Mesendoderm (in vitro differentiated cells): Measurements from ENCODE around the gene USH1G.

Experiments
- DNase-seq: peaks from one replicate; pipeline ENCODE4 v3.0.0; 2013
- H2AK5ac ChIP-seq: 2 replicates; pipeline ENCODE4 v1.6.1; 2013; ENCODE audit warnings: low read length, inconsistent platforms
- H2BK120ac ChIP-seq: 2 replicates; pipeline ENCODE4 v1.6.1; 2013; ENCODE audit warnings: low read depth, mild to moderate bottlenecking, low read length, moderate library complexity, mixed read lengths
- H2BK15ac ChIP-seq: replicated peaks from 2 replicates; pipeline ENCODE4 v1.6.1; 2013; ENCODE audit warnings: low read depth, mild to moderate bottlenecking, moderate library complexity
- H2BK5ac ChIP-seq: 2 replicates; pipeline ENCODE4 v1.6.1; 2013; ENCODE audit warnings: low read length, inconsistent platforms
- H3K18ac ChIP-seq: 2 replicates; pipeline ENCODE4 v1.6.1; 2013; ENCODE audit warnings: mild to moderate bottlenecking, low read length, mixed read lengths
- H3K23ac ChIP-seq: one replicate; pipeline ENCODE4 v1.6.1; 2013; ENCODE audit warnings: low read length
- H3K27ac ChIP-seq: 2 replicates; pipeline ENCODE4 v1.5.1; 2013; ENCODE audit warnings: low read depth, mild to moderate bottlenecking, inconsistent platforms, low read length, moderate library complexity
- H3K27me3 ChIP-seq: 2 replicates; pipeline ENCODE4 v1.6.1; 2013; ENCODE audit warnings: low read length, control low read depth, mild to moderate bottlenecking, inconsistent platforms; ENCODE audit not compliant: insufficient read depth, poor library complexity
- H3K36me3 ChIP-seq: 2 replicates; pipeline ENCODE4 v1.6.1; 2013; ENCODE audit warnings: low read length, inconsistent platforms; ENCODE audit not compliant: control insufficient read depth, insufficient read depth
- H3K4ac ChIP-seq: one replicate; pipeline ENCODE4 v1.6.1; 2013; ENCODE audit warnings: low read depth, mild to moderate bottlenecking, low read length, moderate library complexity
- H3K4me1 ChIP-seq: 2 replicates; pipeline ENCODE4 v1.6.1; 2013; ENCODE audit warnings: low read depth, low read length, inconsistent platforms; ENCODE audit not compliant: control insufficient read depth
- H3K4me2 ChIP-seq: 2 replicates; pipeline ENCODE4 v1.6.1; 2013; ENCODE audit warnings: low read length
- H3K4me3 ChIP-seq: 2 replicates; pipeline ENCODE4 v1.5.1; 2013; ENCODE audit warnings: mild to moderate bottlenecking, low read length
- H3K56ac ChIP-seq: one replicate; pipeline ENCODE4 v1.6.1; 2013; ENCODE audit warnings: low read length
- H3K79me1 ChIP-seq: 2 replicates; pipeline ENCODE4 v1.6.1; 2013; ENCODE audit warnings: low read length, inconsistent platforms
- H3K79me2 ChIP-seq: 2 replicates; pipeline ENCODE4 v1.6.1; 2013; ENCODE audit warnings: mild to moderate bottlenecking, low read length; ENCODE audit not compliant: control insufficient read depth, insufficient read depth
- H3K9ac ChIP-seq: 2 replicates; pipeline ENCODE4 v1.6.1; 2013; ENCODE audit warnings: low read length, inconsistent platforms
- H4K5ac ChIP-seq: one replicate; pipeline ENCODE4 v1.6.1; 2013; ENCODE audit warnings: low read length
- H4K8ac ChIP-seq: one replicate; pipeline ENCODE4 v1.6.1; 2013; ENCODE audit warnings: low read depth, mild to moderate bottlenecking, control low read depth, low read length, moderate library complexity
- WGBS: extraction: QIAGEN DNeasy Blood & Tissue Kit; methylation state at CpG from one replicate; pipeline ENCODE4 v1.1.7; 2013; ENCODE audit warnings: low lambda C conversion rate, missing lambda C conversion rate; ENCODE audit not compliant: insufficient coverage; ENCODE audit errors: extremely low coverage; 5-methylcytosine and 5-hydroxymethylcytosine counted together

USH1G gene

GRCh38 chr17:74938194-74938950 lies 15.3 kb upstream of the USH1G start:
- Histone ChIP-seq H2BK5ac (no peak overlapping the region), H3K23ac (no peak overlapping the region), H3K18ac (no peak overlapping the region), H2BK120ac (no peak overlapping the region), H3K56ac (no peak overlapping the region), H3K4ac (no peak overlapping the region), H3K79me1 (no peaks in the 10 kb centered on the region), H3K27ac (no peak overlapping the region), H2AK5ac (no peak overlapping the region), H3K27me3 (peaks cover 24% of the 10 kb centered on the region), H3K79me2 (no peaks in the 10 kb centered on the region), H3K36me3 (no peaks in the 10 kb centered on the region), H3K4me1 (no peaks in the 10 kb centered on the region), H3K4me2 (no peak overlapping the region), H4K8ac (no peak overlapping the region), H3K9ac (no peak overlapping the region), H4K5ac (no peak overlapping the region), H3K4me3 (no peak overlapping the region), H2BK15ac (no peak overlapping the region)
- no peak for DNase-seq
- no CpG with 5 or more reads among the region's 8 CpGs for WGBS

GRCh38 chr17:74937064-74938051 lies 14.3 kb upstream of the USH1G start:
- Histone ChIP-seq H3K36me3 (no peaks in the 10 kb centered on the region), H3K4me1 (no peaks in the 10 kb centered on the region), H4K5ac (no peak overlapping the region), H3K4me3 (no peak overlapping the region), H3K9ac (no peak overlapping the region), H2AK5ac (no peak overlapping the region), H4K8ac (no peak overlapping the region), H3K56ac (no peak overlapping the region), H3K4ac (no peak overlapping the region), H3K4me2 (no peak overlapping the region), H3K23ac (no peak overlapping the region), H3K79me1 (no peaks in the 10 kb centered on the region), H3K27ac (no peak overlapping the region), H3K18ac (no peak overlapping the region), H2BK15ac (no peak overlapping the region), H3K79me2 (no peaks in the 10 kb centered on the region), H2BK5ac (no peak overlapping the region), H3K27me3 (peaks cover 25% of the 10 kb centered on the region), H2BK120ac (no peak overlapping the region)
- WGBS, result no CpG with 5 or more reads among the region's 11 CpGs
- DNase-seq, result no peak

- DNase-seq, result no peak
- no peak overlapping the region for H3K4me3 ChIP-seq
- H3K36me3 ChIP-seq, result no peaks in the 10 kb centered on the region
- H3K9ac ChIP-seq, result no peak overlapping the region
- no peak overlapping the region for H4K5ac ChIP-seq
- WGBS, result no CpG with 5 or more reads among the region's 12 CpGs
- no peaks in the 10 kb centered on the region for H3K4me1 ChIP-seq
- H2BK5ac ChIP-seq, result no peak overlapping the region
- no peak overlapping the region for H3K23ac ChIP-seq
- no peaks in the 10 kb centered on the region for H3K79me2 ChIP-seq
- no peak overlapping the region for H3K18ac ChIP-seq
- peaks cover 25% of the 10 kb centered on the region for H3K27me3 ChIP-seq
- no peak overlapping the region for H4K8ac ChIP-seq
- no peak overlapping the region for H3K27ac ChIP-seq
- H3K79me1 ChIP-seq, result no peaks in the 10 kb centered on the region
- H3K56ac ChIP-seq, result no peak overlapping the region
- no peak overlapping the region for H2BK120ac ChIP-seq
- no peak overlapping the region for H3K4ac ChIP-seq
- no peak overlapping the region for H2AK5ac ChIP-seq
- H3K4me2 ChIP-seq, result no peak overlapping the region
- H2BK15ac ChIP-seq, result no peak overlapping the region
These were observed 13.4 kb upstream of the USH1G start for GRCh38 chr17:74936470-74936799.

GRCh38 chr17:74935585-74936469 lies 12.8 kb upstream of the USH1G start, which contains the start of gene OTOP3:
Gene OTOP3, plus strand, starts transcription at chr17:74935898. Its CDS starts 24 bp downstream, at chr17:74935922.
- Histone ChIP-seq H3K4ac (no peak within 1 kb of the TSS), H2BK15ac (no peak within 1 kb of the TSS), H4K8ac (no peak within 1 kb of the TSS), H3K56ac (no peak within 1 kb of the TSS), H3K4me1 (no peaks in the 10 kb centered on the region), H2AK5ac (no peak within 1 kb of the TSS), H2BK5ac (no peak within 1 kb of the TSS), H3K4me3 (no peak within 1 kb of the TSS), H3K9ac (no peak within 1 kb of the TSS), H3K18ac (no peak within 1 kb of the TSS), H4K5ac (no peak within 1 kb of the TSS), H3K27me3 (peaks cover 25% of the 10 kb centered on the region), H2BK120ac (no peak within 1 kb of the TSS), H3K79me2 (no peaks in the 10 kb centered on the region), H3K36me3 (no peaks in the 10 kb centered on the region), H3K27ac (no peak within 1 kb of the TSS), H3K4me2 (no peak within 1 kb of the TSS), H3K79me1 (no peaks in the 10 kb centered on the region), H3K23ac (no peak within 1 kb of the TSS)
- no CpG with 5 or more reads among the region's 78 CpGs for WGBS
- no peak for DNase-seq

- WGBS, result no CpG with 5 or more reads among the region's 3 CpGs
- Histone ChIP-seq H2BK120ac (no peak overlapping the region), H3K23ac (no peak overlapping the region), H3K18ac (no peak overlapping the region), H3K4ac (no peak overlapping the region), H3K36me3 (no peaks in the 10 kb centered on the region), H3K4me2 (no peak overlapping the region), H3K79me1 (no peaks in the 10 kb centered on the region), H3K79me2 (no peaks in the 10 kb centered on the region), H3K4me1 (no peaks in the 10 kb centered on the region), H2BK15ac (no peak overlapping the region), H3K56ac (no peak overlapping the region), H3K27ac (no peak overlapping the region), H4K8ac (no peak overlapping the region), H3K9ac (no peak overlapping the region), H4K5ac (no peak overlapping the region), H3K27me3 (peaks cover 25% of the 10 kb centered on the region), H2BK5ac (no peak overlapping the region), H2AK5ac (no peak overlapping the region), H3K4me3 (no peak overlapping the region)
- DNase-seq, result no peak
These were observed 12.0 kb upstream of the USH1G start for GRCh38 chr17:74935048-74935447.
